ENCODE results near the gene KCNH2.

KCNH2 gene

GRCh38 chr7:150949564-150949963 lies 28.6 kb downstream of the KCNH2 start:
- Histone ChIP-seq H3K36me3 (ENCODE audit: control insufficient read depth in 1 of 2, insufficient read depth in 2 of 2, low read length in 2 of 2) (no peaks in the 10 kb centered on the region), H3K27ac (ENCODE audit: low read depth, low read length) (no peak overlapping the region), H3K4me1 (ENCODE audit: control insufficient read depth in 1 of 2, insufficient read depth in 2 of 2, low read length in 2 of 2) (no peaks in the 10 kb centered on the region), H3K9me3 (ENCODE audit: control insufficient read depth in 1 of 2, low read length in 2 of 2) (no peaks in the 10 kb centered on the region), H3K27me3 (ENCODE audit: control insufficient read depth in 1 of 2, insufficient read depth in 2 of 2, low read length in 2 of 2) (no peaks in the 10 kb centered on the region), H3K4me3 (ENCODE audit: low read depth in 1 of 2, low read length in 2 of 2) (no peak overlapping the region), H3K9ac (ENCODE audit: low read depth in 1 of 2, low read length in 2 of 2) (no peak overlapping the region)

GRCh38 chr7:150948791-150949251 lies 29.3 kb downstream of the KCNH2 start:
- Histone ChIP-seq H3K9ac (ENCODE audit: low read depth in 1 of 2, low read length in 2 of 2) (no peak overlapping the region), H3K27me3 (ENCODE audit: control insufficient read depth in 1 of 2, insufficient read depth in 2 of 2, low read length in 2 of 2) (no peaks in the 10 kb centered on the region), H3K9me3 (ENCODE audit: control insufficient read depth in 1 of 2, low read length in 2 of 2) (no peaks in the 10 kb centered on the region), H3K4me1 (ENCODE audit: control insufficient read depth in 1 of 2, insufficient read depth in 2 of 2, low read length in 2 of 2) (no peaks in the 10 kb centered on the region), H3K36me3 (ENCODE audit: control insufficient read depth in 1 of 2, insufficient read depth in 2 of 2, low read length in 2 of 2) (no peaks in the 10 kb centered on the region), H3K4me3 (ENCODE audit: low read depth in 1 of 2, low read length in 2 of 2) (no peak overlapping the region), H3K27ac (ENCODE audit: low read depth, low read length) (no peak overlapping the region)

GRCh38 chr7:150947761-150948651 lies 30.1 kb downstream of the KCNH2 start:
- Histone ChIP-seq H3K4me3 (ENCODE audit: low read depth in 1 of 2, low read length in 2 of 2) (no peak overlapping the region), H3K36me3 (ENCODE audit: control insufficient read depth in 1 of 2, insufficient read depth in 2 of 2, low read length in 2 of 2) (no peaks in the 10 kb centered on the region), H3K4me1 (ENCODE audit: control insufficient read depth in 1 of 2, insufficient read depth in 2 of 2, low read length in 2 of 2) (no peaks in the 10 kb centered on the region), H3K27me3 (ENCODE audit: control insufficient read depth in 1 of 2, insufficient read depth in 2 of 2, low read length in 2 of 2) (no peaks in the 10 kb centered on the region), H3K9ac (ENCODE audit: low read depth in 1 of 2, low read length in 2 of 2) (no peak overlapping the region), H3K9me3 (ENCODE audit: control insufficient read depth in 1 of 2, low read length in 2 of 2) (no peaks in the 10 kb centered on the region), H3K27ac (ENCODE audit: low read depth, low read length) (no peak overlapping the region)

GRCh38 chr7:150947241-150947745 lies 30.8 kb downstream of the KCNH2 start:
- no peaks in the 10 kb centered on the region for H3K9me3 ChIP-seq (ENCODE audit: control insufficient read depth in 1 of 2, low read length in 2 of 2)

GRCh38 chr7:150946421-150947240 lies 31.5 kb downstream of the KCNH2 start:
- Histone ChIP-seq H3K9ac (ENCODE audit: low read depth in 1 of 2, low read length in 2 of 2) (no peak overlapping the region), H3K36me3 (ENCODE audit: control insufficient read depth in 1 of 2, insufficient read depth in 2 of 2, low read length in 2 of 2) (no peaks in the 10 kb centered on the region), H3K4me1 (ENCODE audit: control insufficient read depth in 1 of 2, insufficient read depth in 2 of 2, low read length in 2 of 2) (peaks cover 8 to 12% of the 10 kb centered on the region in 2 donors), H3K27ac (ENCODE audit: low read depth, low read length) (no peak overlapping the region), H3K4me3 (ENCODE audit: low read depth in 1 of 2, low read length in 2 of 2) (no peak overlapping the region), H3K9me3 (ENCODE audit: control insufficient read depth in 1 of 2, low read length in 2 of 2) (no peaks in the 10 kb centered on the region), H3K27me3 (ENCODE audit: control insufficient read depth in 1 of 2, insufficient read depth in 2 of 2, low read length in 2 of 2) (no peaks in the 10 kb centered on the region)

More at GRCh38 chr7:150947241-150947745, 30.8 kb downstream of the KCNH2 start:
- H3K4me1 ChIP-seq (ENCODE audit: control insufficient read depth in 1 of 2, insufficient read depth in 2 of 2, low read length in 2 of 2): peaks cover 3 to 6% of the 10 kb centered on the region in 2 donors
- no peak overlapping the region for H3K4me3 ChIP-seq (ENCODE audit: low read depth in 1 of 2, low read length in 2 of 2)
- H3K9ac ChIP-seq (ENCODE audit: low read depth in 1 of 2, low read length in 2 of 2): no peak overlapping the region
- H3K27me3 ChIP-seq (ENCODE audit: control insufficient read depth in 1 of 2, insufficient read depth in 2 of 2, low read length in 2 of 2): no peaks in the 10 kb centered on the region
- H3K27ac ChIP-seq (ENCODE audit: low read depth, low read length): no peak overlapping the region
- no peaks in the 10 kb centered on the region for H3K36me3 ChIP-seq (ENCODE audit: control insufficient read depth in 1 of 2, insufficient read depth in 2 of 2, low read length in 2 of 2)

- Histone ChIP-seq H3K27ac (ENCODE audit: low read depth, low read length) (no peak overlapping the region), H3K9ac (ENCODE audit: low read depth in 1 of 2, low read length in 2 of 2) (no peak overlapping the region), H3K9me3 (ENCODE audit: control insufficient read depth in 1 of 2, low read length in 2 of 2) (no peaks in the 10 kb centered on the region)
Observed at GRCh38 chr7:150945853-150946420, 32.2 kb downstream of the KCNH2 start.

GRCh38 chr7:150945171-150945852 lies 32.8 kb downstream of the KCNH2 start:
- Histone ChIP-seq H3K9ac (ENCODE audit: low read depth in 1 of 2, low read length in 2 of 2) (no peak overlapping the region), H3K36me3 (ENCODE audit: control insufficient read depth in 1 of 2, insufficient read depth in 2 of 2, low read length in 2 of 2) (no peaks in the 10 kb centered on the region), H3K27ac (ENCODE audit: low read depth, low read length) (no peak overlapping the region), H3K4me1 (ENCODE audit: control insufficient read depth in 1 of 2, insufficient read depth in 2 of 2, low read length in 2 of 2) (peaks cover 8 to 12% of the 10 kb centered on the region in 2 donors), H3K9me3 (ENCODE audit: control insufficient read depth in 1 of 2, low read length in 2 of 2) (no peaks in the 10 kb centered on the region), H3K4me3 (ENCODE audit: low read depth in 1 of 2, low read length in 2 of 2) (no peak overlapping the region), H3K27me3 (ENCODE audit: control insufficient read depth in 1 of 2, insufficient read depth in 2 of 2, low read length in 2 of 2) (no peaks in the 10 kb centered on the region)

More at GRCh38 chr7:150945853-150946420, 32.2 kb downstream of the KCNH2 start:
- H3K27me3 ChIP-seq (ENCODE audit: control insufficient read depth in 1 of 2, insufficient read depth in 2 of 2, low read length in 2 of 2): no peaks in the 10 kb centered on the region
- H3K36me3 ChIP-seq (ENCODE audit: control insufficient read depth in 1 of 2, insufficient read depth in 2 of 2, low read length in 2 of 2): no peaks in the 10 kb centered on the region
- H3K4me1 ChIP-seq (ENCODE audit: control insufficient read depth in 1 of 2, insufficient read depth in 2 of 2, low read length in 2 of 2): peaks cover 8 to 12% of the 10 kb centered on the region in 2 donors
- no peak overlapping the region for H3K4me3 ChIP-seq (ENCODE audit: low read depth in 1 of 2, low read length in 2 of 2)

GRCh38 chr7:150944066-150945042 lies 33.8 kb downstream of the KCNH2 start:
- no peak overlapping the region for H3K9ac ChIP-seq (ENCODE audit: low read depth in 1 of 2, low read length in 2 of 2)
- H3K27me3 ChIP-seq (ENCODE audit: control insufficient read depth in 1 of 2, insufficient read depth in 2 of 2, low read length in 2 of 2): no peaks in the 10 kb centered on the region
- peaks cover 8 to 12% of the 10 kb centered on the region in 2 donors for H3K4me1 ChIP-seq (ENCODE audit: control insufficient read depth in 1 of 2, insufficient read depth in 2 of 2, low read length in 2 of 2)
- H3K36me3 ChIP-seq (ENCODE audit: control insufficient read depth in 1 of 2, insufficient read depth in 2 of 2, low read length in 2 of 2): no peaks in the 10 kb centered on the region
- no peak overlapping the region for H3K27ac ChIP-seq (ENCODE audit: low read depth, low read length)
- no peak overlapping the region for H3K4me3 ChIP-seq (ENCODE audit: low read depth in 1 of 2, low read length in 2 of 2)
- H3K9me3 ChIP-seq (ENCODE audit: control insufficient read depth in 1 of 2, low read length in 2 of 2): no peaks in the 10 kb centered on the region

GRCh38 chr7:150943453-150943814 lies 34.7 kb downstream of the KCNH2 start:
- no peaks in the 10 kb centered on the region for H3K36me3 ChIP-seq (ENCODE audit: control insufficient read depth in 1 of 2, insufficient read depth in 2 of 2, low read length in 2 of 2)
- H3K4me3 ChIP-seq (ENCODE audit: low read depth in 1 of 2, low read length in 2 of 2): no peak overlapping the region
- H3K9ac ChIP-seq (ENCODE audit: low read depth in 1 of 2, low read length in 2 of 2): no peak overlapping the region
- no peak overlapping the region for H3K27ac ChIP-seq (ENCODE audit: low read depth, low read length)
- peaks cover 11 to 12% of the 10 kb centered on the region in 2 donors for H3K4me1 ChIP-seq (ENCODE audit: control insufficient read depth in 1 of 2, insufficient read depth in 2 of 2, low read length in 2 of 2)
- H3K27me3 ChIP-seq (ENCODE audit: control insufficient read depth in 1 of 2, insufficient read depth in 2 of 2, low read length in 2 of 2): no peaks in the 10 kb centered on the region
- H3K9me3 ChIP-seq (ENCODE audit: control insufficient read depth in 1 of 2, low read length in 2 of 2): no peaks in the 10 kb centered on the region
